Endometrium (tissue), 2 donors: ENCODE data around the gene PCYT2.
"Not testable (repeated sequence)": the region's sequence is repeated elsewhere in the genome, so short reads cannot be mapped to it uniquely, and the experiment has no call there.

Experiments
- FAIRE-seq: peaks from 2 replicates; lab custom pipeline; 2012; peaks lifted over from hg19 to GRCh38; lab: Jason Lieb, UNC
- donor health status: control.
- donor health status: control.

The PCYT2 gene

GRCh38 chr17:81911277-81911961 is at the start of gene PCYT2:
PCYT2 (minus strand) TSS chr17:81911399; CDS start chr17:81911355, 44 bp downstream.
- FAIRE-seq = no peak

- FAIRE-seq = no peak
Measured at GRCh38 chr17:81960130-81960958, 49.1 kb upstream of the PCYT2 start.

- FAIRE-seq = no peak
Measured at GRCh38 chr17:81959362-81960129, 48.3 kb upstream of the PCYT2 start.

- no peak for FAIRE-seq
Measured at GRCh38 chr17:81958633-81959342, 47.6 kb upstream of the PCYT2 start.

- FAIRE-seq = no peak
Measured at GRCh38 chr17:81957691-81958432, 46.7 kb upstream of the PCYT2 start.

- FAIRE-seq = no peak
Measured at GRCh38 chr17:81956607-81957589, 45.7 kb upstream of the PCYT2 start.

- no peak for FAIRE-seq
Measured at GRCh38 chr17:81955756-81956544, 44.8 kb upstream of the PCYT2 start.

GRCh38 chr17:81955058-81955681 is 44.0 kb upstream of the PCYT2 start:
- no peak for FAIRE-seq

GRCh38 chr17:81954131-81955057 is 43.2 kb upstream of the PCYT2 start:
- no peak for FAIRE-seq

GRCh38 chr17:81953443-81953842 is 42.2 kb upstream of the PCYT2 start:
- not testable (repeated sequence) for FAIRE-seq

- FAIRE-seq = no peak
Measured at GRCh38 chr17:81952792-81953228, 41.6 kb upstream of the PCYT2 start.

GRCh38 chr17:81951785-81952684 is 40.8 kb upstream of the PCYT2 start:
- FAIRE-seq = no peak

GRCh38 chr17:81950501-81950900 is 39.3 kb upstream of the PCYT2 start:
- FAIRE-seq = no peak

GRCh38 chr17:81948635-81949378 is 37.6 kb upstream of the PCYT2 start:
- no peak for FAIRE-seq

- FAIRE-seq = no peak
Measured at GRCh38 chr17:81947189-81947588, 36.0 kb upstream of the PCYT2 start, which contains the start of gene MYADML2. MYADML2 (minus strand) TSS chr17:81947233; CDS start chr17:81941741, 5,492 bp downstream.

GRCh38 chr17:81944858-81945257 is 33.7 kb upstream of the PCYT2 start:
- FAIRE-seq = no peak
